Spleen (tissue), 11 donors: ENCODE results near the gene HMGCR. TPM values are rescaled to one million over a fixed set of nuclear protein-coding genes. Genes with fewer than 3 reads are reported as not detected.

Experiments used
- DNase-seq: peaks from one replicate; pipeline ENCODE4 v3.0.0-alpha.2; 2020
- H3K27ac ChIP-seq, 8 donors: fragments of 200-600 bp; sonication (generic) in 7 of 8; 1 replicate in 4 of 8; 2 replicates in 4 of 8; pipeline versions ENCODE4 v1.5.0 to v1.8.0; 2016 to 2021; ENCODE audit warnings: inconsistent platforms in 4 of 8, mild to moderate bottlenecking in 4 of 8, moderate library complexity in 1 of 8
- H3K27me3 ChIP-seq, 7 donors: fragments of 200-600 bp; sonication (generic) in 6 of 7; replicated peaks in 1 of 7; 1 replicate in 4 of 7; 2 replicates in 3 of 7; pipeline versions ENCODE4 v1.5.0 to v1.8.0; 2016 to 2021; ENCODE audit warnings: inconsistent platforms in 3 of 7, mild to moderate bottlenecking in 1 of 7
- H3K36me3 ChIP-seq, 6 donors: fragments of 200-600 bp; sonication (generic) in 5 of 6; 1 replicate in 4 of 6; 2 replicates in 2 of 6; pipeline versions ENCODE4 v1.5.0 to v1.8.0; 2016 to 2021; ENCODE audit warnings: inconsistent platforms in 2 of 6
- H3K4me1 ChIP-seq, 6 donors: fragments of 200-600 bp; sonication (generic) in 5 of 6; 1 replicate in 3 of 6; 2 replicates in 3 of 6; pipeline versions ENCODE4 v1.5.0 to v1.8.0; 2016 to 2021; ENCODE audit warnings: inconsistent platforms in 3 of 6
- H3K4me3 ChIP-seq, 8 donors: fragments of 200-600 bp; sonication (generic) in 7 of 8; 1 replicate in 4 of 8; 2 replicates in 4 of 8; pipeline versions ENCODE4 v1.5.0 to v1.8.0; 2016 to 2021; ENCODE audit warnings: inconsistent platforms in 4 of 8, mild to moderate bottlenecking in 4 of 8, moderate library complexity in 2 of 8
- H3K9me3 ChIP-seq, 8 donors: fragments of 200-600 bp; sonication (generic) in 7 of 8; 1 replicate in 4 of 8; 2 replicates in 4 of 8; pipeline versions ENCODE4 v1.5.0 to v1.8.0; 2016 to 2021; ENCODE audit warnings: inconsistent platforms in 4 of 8
- POLR2A ChIP-seq, 3 donors: fragments of 450-650 bp; IDR thresholded peaks; one replicate each; pipeline ENCODE4 v1.5.1; 2017; ENCODE audit warnings: antibody characterized with exemption in 3 of 3, mild to moderate bottlenecking in 1 of 3
- POLR2AphosphoS5 ChIP-seq, 3 donors: sonication (generic); formaldehyde crosslinking; IDR thresholded peaks; one replicate each; pipeline ENCODE4 v1.5.1; 2017; ENCODE audit warnings: antibody characterized with exemption in 3 of 3
- WGBS, 5 donors: extraction: QIAGEN DNeasy Blood & Tissue Kit in 3 of 5; methylation state at CpG; one replicate each; pipeline versions ENCODE4 v1.1.5 to v1.1.7; 2013 to 2018; 5-methylcytosine and 5-hydroxymethylcytosine counted together
- intact Hi-C: fragments of 100-400 bp; cut with DNase I; formaldehyde crosslinking; loops from one replicate; pipeline ENCODE4 v1.15.0; 2023; ENCODE audit warnings: low total_unique reads
- polyA plus RNA-seq, 3 donors: library from polyadenylated mRNA; stranded (reverse); fragments of 200-250 nt; gene quantifications; one replicate each; pipeline ENCODE4 v1.2.1, GENCODE V29; 2013
- total RNA-seq, 7 donors: library from RNA; depleted of rRNA in 3 of 7; stranded (reverse); fragments of >200 nt in 3 of 7; fragmentation: NEBNext Ultra II Directional in 4 of 7; extraction: Animal tissue kit (Norgen Biotek cat#: 25700) in 4 of 7; gene quantifications; one replicate each; pipeline versions ENCODE4 v1.1.0 to v1.2.1, GENCODE V29; 2016 to 2021
- TF ChIP-seq, protein P1 (sequence below), 11 experiments: fragments of 200-600 bp in 7 of 11; fragments of 450-650 bp in 4 of 11; sonication (generic) in 4 of 11; IDR thresholded peaks in 8 of 11; conservative IDR thresholded peaks in 3 of 11; 1 replicate in 7 of 11; 2 replicates in 4 of 11; pipeline versions ENCODE4 v1.4.0 to v1.8.0; 2016 to 2021; ENCODE audit warnings: antibody characterized with exemption in 11 of 11, inconsistent platforms in 4 of 11, mild to moderate bottlenecking in 1 of 11
- donor health status: healthy with polysubstance abuse.
- donor health status: DM: no; HTN: no; CAD: no; lungs with moderate emphysema.
- donor health status: DM: no; HTN: no; CAD: no.
- donor health status: Bipolar disorder and iron deficiency.
- donor health status: healthy.
- donor health status: DM: no; HTN: no; CAD: no.
- donor health status: DM: yes; HTN: yes; CAD: no.

Gene HMGCR
- total and polyA plus RNA-seq, 10 donors = 5.3 to 54.7 (median 35.7) TPM

DNA sequence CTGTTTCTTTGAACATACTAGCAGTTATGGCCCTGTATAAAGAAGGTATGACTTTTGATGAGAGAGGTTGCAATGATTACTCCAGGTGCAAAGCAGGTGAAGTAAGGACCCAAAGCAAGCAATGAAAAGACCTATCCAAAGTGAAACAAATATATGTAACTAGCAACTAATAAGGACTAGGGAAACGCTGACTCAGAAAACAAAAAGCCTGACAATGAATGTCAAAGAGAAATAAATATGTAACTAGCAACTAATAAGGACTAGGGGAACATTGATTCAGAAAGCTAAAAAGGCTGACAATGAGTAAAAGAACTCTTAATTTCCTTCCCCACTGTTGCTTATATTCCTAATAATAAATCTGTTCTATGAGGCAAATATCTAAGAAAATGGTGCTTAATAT, 43.1 kb downstream of the HMGCR start:
- 89 to 96% (median 92%) methylated on average over 1 of the region's 1 CpG for WGBS, 5 donors
- peaks cover 0 to 99% (median 68%) of the 10 kb centered on the region in 6 donors for H3K36me3 ChIP-seq
- TF ChIP-seq POLR2A (IDR thresholded peaks at IDR 0.05) (no peak), POLR2AphosphoS5 (IDR thresholded peaks at IDR 0.05) (no peak)
- TF ChIP-seq, protein P1, sequence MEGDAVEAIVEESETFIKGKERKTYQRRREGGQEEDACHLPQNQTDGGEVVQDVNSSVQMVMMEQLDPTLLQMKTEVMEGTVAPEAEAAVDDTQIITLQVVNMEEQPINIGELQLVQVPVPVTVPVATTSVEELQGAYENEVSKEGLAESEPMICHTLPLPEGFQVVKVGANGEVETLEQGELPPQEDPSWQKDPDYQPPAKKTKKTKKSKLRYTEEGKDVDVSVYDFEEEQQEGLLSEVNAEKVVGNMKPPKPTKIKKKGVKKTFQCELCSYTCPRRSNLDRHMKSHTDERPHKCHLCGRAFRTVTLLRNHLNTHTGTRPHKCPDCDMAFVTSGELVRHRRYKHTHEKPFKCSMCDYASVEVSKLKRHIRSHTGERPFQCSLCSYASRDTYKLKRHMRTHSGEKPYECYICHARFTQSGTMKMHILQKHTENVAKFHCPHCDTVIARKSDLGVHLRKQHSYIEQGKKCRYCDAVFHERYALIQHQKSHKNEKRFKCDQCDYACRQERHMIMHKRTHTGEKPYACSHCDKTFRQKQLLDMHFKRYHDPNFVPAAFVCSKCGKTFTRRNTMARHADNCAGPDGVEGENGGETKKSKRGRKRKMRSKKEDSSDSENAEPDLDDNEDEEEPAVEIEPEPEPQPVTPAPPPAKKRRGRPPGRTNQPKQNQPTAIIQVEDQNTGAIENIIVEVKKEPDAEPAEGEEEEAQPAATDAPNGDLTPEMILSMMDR (IDR thresholded peaks at IDR 0.05 in 8 of 11, conservative IDR thresholded peaks at IDR 0.05 in 3 of 11) = no peak

DNA sequence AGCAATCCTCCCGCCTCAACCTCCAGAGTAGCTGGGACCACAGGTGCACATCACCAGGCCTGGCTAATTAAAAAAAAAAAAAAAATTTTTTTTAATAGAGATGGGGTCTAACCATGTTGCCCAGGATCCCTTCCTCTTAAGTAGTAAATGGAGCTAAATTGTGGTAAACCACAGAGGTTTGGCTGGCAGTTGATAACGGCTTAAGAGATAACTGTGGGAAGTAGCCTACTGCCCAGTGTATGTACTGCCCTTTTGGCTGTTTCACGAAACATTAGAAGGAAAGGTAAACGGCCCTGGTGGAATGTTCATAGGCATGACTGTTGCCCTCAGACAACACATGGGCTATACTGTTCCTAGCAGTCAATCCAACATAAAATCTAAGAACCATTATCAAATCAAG, 44.4 kb downstream of the HMGCR start:
- Histone ChIP-seq H3K4me3 (no peak overlapping the region), H3K4me1 (no peaks in the 10 kb centered on the region), H3K27ac (peak overlapping the region in 1 of 8 donors; percentile 4), H3K27me3 (no peaks in the 10 kb centered on the region), H3K9me3 (no peaks in the 10 kb centered on the region), H3K36me3 (peaks cover 0 to 99% (median 78%) of the 10 kb centered on the region in 6 donors)
- no peak for DNase-seq
- WGBS, 5 donors = 64 to 79% (median 74%) methylated on average over 4 of the region's 4 CpGs
- intact Hi-C loops = no loop called here
- TF ChIP-seq POLR2AphosphoS5 (IDR thresholded peaks at IDR 0.05) = no peak
- TF ChIP-seq POLR2A (IDR thresholded peaks at IDR 0.05) = no peak
- TF ChIP-seq, protein P1 (IDR thresholded peaks at IDR 0.05 in 8 of 11, conservative IDR thresholded peaks at IDR 0.05 in 3 of 11) = no peak

More for the DNA sequence above, 43.1 kb downstream of the HMGCR start:
- no peaks in the 10 kb centered on the region for H3K27me3 ChIP-seq
- intact Hi-C loops = no loop called here
- no peak for DNase-seq
- no peak overlapping the region for H3K4me3 ChIP-seq
- H3K9me3 ChIP-seq = no peaks in the 10 kb centered on the region
- no peaks in the 10 kb centered on the region for H3K4me1 ChIP-seq
- no peak overlapping the region for H3K27ac ChIP-seq

DNA sequence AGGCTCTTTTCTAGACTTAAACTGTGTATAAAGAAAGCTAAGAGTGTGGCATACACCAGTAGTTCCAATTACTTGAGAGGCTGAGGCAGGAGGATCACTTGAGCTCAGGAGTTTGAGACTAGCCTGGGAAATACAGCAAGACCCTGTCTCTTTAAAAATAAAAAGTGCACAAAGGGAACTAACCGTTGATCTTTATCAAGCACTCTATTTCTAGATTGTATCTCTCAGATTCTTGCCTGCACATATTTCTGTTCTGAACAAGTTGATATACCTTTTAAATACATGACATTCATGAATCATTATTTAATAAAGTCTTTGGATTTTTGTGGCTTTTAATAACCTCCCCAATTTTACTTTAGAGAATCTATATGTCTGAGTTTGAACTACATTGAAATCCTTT, 47.2 kb downstream of the HMGCR start:
- Histone ChIP-seq H3K9me3 (no peaks in the 10 kb centered on the region), H3K36me3 (peaks cover 0 to 100% (median 79%) of the 10 kb centered on the region in 6 donors), H3K4me3 (no peak overlapping the region), H3K27ac (no peak overlapping the region), H3K27me3 (no peaks in the 10 kb centered on the region), H3K4me1 (no peaks in the 10 kb centered on the region)
- intact Hi-C loops = no loop called here
- WGBS, 5 donors = 11 to 30% (median 26%) methylated on average over 1 of the region's 1 CpG
- no peak for DNase-seq
- TF ChIP-seq POLR2A (IDR thresholded peaks at IDR 0.05) (no peak), POLR2AphosphoS5 (IDR thresholded peaks at IDR 0.05) (no peak)
- TF ChIP-seq, protein P1 (IDR thresholded peaks at IDR 0.05 in 8 of 11, conservative IDR thresholded peaks at IDR 0.05 in 3 of 11) = no peak

DNA sequence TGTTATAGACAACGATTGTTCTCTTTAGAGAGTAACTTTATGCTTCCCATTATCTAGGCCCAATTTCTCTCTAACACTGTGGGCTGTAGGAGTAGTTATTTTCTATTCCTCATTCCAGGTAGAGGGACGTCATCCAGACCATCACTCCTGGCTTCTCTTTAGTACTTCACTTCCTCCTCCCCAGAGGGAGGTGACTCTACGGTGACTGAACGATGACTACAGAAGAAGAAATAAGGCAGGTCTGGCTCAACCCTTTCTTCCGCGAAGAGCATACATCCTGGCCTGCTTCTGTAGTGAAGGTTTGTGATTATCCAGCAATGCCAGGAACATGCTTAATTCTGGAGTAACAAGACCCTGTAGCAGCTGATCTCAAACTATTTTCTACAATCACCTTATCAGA, 50.8 kb downstream of the HMGCR start:
- Histone ChIP-seq H3K4me3 (no peak overlapping the region), H3K4me1 (no peaks in the 10 kb centered on the region), H3K27me3 (no peaks in the 10 kb centered on the region), H3K36me3 (peaks cover 0 to 98% (median 51%) of the 10 kb centered on the region in 6 donors), H3K9me3 (no peaks in the 10 kb centered on the region), H3K27ac (no peak overlapping the region)
- intact Hi-C loops = no loop called here
- no peak for DNase-seq
- TF ChIP-seq, protein P1 (IDR thresholded peaks at IDR 0.05 in 8 of 11, conservative IDR thresholded peaks at IDR 0.05 in 3 of 11) = no peak
- TF ChIP-seq POLR2AphosphoS5 (IDR thresholded peaks at IDR 0.05) (no peak), POLR2A (IDR thresholded peaks at IDR 0.05) (no peak)
- 83 to 96% (median 90%) methylated on average over 6 of the region's 6 CpGs for WGBS, 5 donors
